OCI-LY7 (cell line): Measurements from ENCODE around the gene SH3BGR.

Experiments used
- CTCF ChIP-seq: fragments of 200-600 bp; sonication (generic); conservative IDR thresholded peaks from 2 replicates; pipeline ENCODE4 v1.5.1; 2014; ENCODE audit warnings: mild to moderate bottlenecking, antibody characterized with exemption, low read length, moderate library complexity, mixed read lengths
- EZH2phosphoT487 ChIP-seq: fragments of 200-600 bp; sonication (generic); IDR thresholded peaks from 2 replicates; pipeline ENCODE4 v1.6.1; 2018; ENCODE audit warnings: low read depth, borderline replicate concordance, mild to moderate bottlenecking, mixed run types, antibody characterized with exemption, low read length, moderate library complexity, mixed read lengths

- TF ChIP-seq CTCF (no peak; the same call in 1 of the 2 replicates), EZH2phosphoT487 (no peak)
Measured at GRCh38 chr21:39456665-39457064, 4.9 kb downstream of the SH3BGR start.
